Stimulated activated CD4-positive, alpha-beta T cell treated with anti-CD3 and anti-CD28 coated beads, TNF-alpha, amount 100 ng/mL, for 1 hour (primary cell): ENCODE measurements around the gene GPR68.
"Not testable (repeated sequence)": the region's sequence is repeated elsewhere in the genome, so short reads cannot be mapped to it uniquely, and the experiment has no call there.

Source experiments
- DNase-seq, 3 donors: peaks; one replicate each; pipeline ENCODE4 v3.0.0-alpha.2; 2020; ENCODE audit warnings: low read depth in 3 of 3, low spot score in 1 of 3

GPR68 gene

GRCh38 chr14:91197631-91198030, 46.9 kb downstream of the GPR68 start:
- no peak for DNase-seq

GRCh38 chr14:91195881-91196280, 48.6 kb downstream of the GPR68 start:
- no peak for DNase-seq

- no peak for DNase-seq
Measured at GRCh38 chr14:91193069-91193468, 51.4 kb downstream of the GPR68 start.

- no peak for DNase-seq
Measured at GRCh38 chr14:91190853-91191252, 53.7 kb downstream of the GPR68 start.

GRCh38 chr14:91187271-91187670, 57.2 kb downstream of the GPR68 start:
- DNase-seq: no peak

GRCh38 chr14:91186515-91187066, 57.9 kb downstream of the GPR68 start:
- no peak for DNase-seq

- DNase-seq: no peak
Measured at GRCh38 chr14:91185721-91186120, 58.8 kb downstream of the GPR68 start.

GRCh38 chr14:91184559-91184958, 59.9 kb downstream of the GPR68 start:
- DNase-seq: no peak

GRCh38 chr14:91182753-91183152, 61.8 kb downstream of the GPR68 start:
- not testable (repeated sequence) for DNase-seq
